GM19193 (cell line): ENCODE measurements around the gene SF3A1.

Experiments used
- POLR2A ChIP-seq: IDR thresholded peaks from 4 replicates; pipeline ENCODE4 v1.6.1; 2011; ENCODE audit not compliant: insufficient read depth, insufficient read length; ENCODE audit errors: extremely low read depth

The SF3A1 gene

DNA sequence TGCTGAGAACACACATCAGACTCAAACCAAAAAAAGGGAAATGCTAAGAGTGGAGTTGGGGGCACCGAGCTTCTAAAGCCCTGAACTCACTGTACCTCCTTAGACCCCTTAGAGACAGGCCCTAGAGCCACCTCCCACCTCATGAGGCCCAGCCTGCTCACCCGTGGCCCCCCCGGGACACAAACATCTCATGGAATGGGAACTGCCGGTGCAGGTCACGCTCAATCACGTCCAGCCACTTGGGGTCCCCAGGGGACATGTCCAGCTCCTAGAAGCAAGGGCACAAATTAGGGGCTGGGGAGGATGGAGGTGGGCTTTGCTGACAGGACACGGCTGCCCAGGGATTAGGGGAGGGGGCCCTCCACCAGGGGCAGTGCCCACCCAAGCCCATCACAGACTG lies 61.1 kb downstream of the SF3A1 start:
- TF ChIP-seq POLR2A: no peak

GRCh38 chr22:30294830-30295229 lies 61.9 kb downstream of the SF3A1 start:
- no peak for TF ChIP-seq POLR2A

GRCh38 chr22:30294066-30294465 lies 62.6 kb downstream of the SF3A1 start:
- TF ChIP-seq POLR2A: no peak

GRCh38 chr22:30293026-30293425 lies 63.7 kb downstream of the SF3A1 start:
- no peak for TF ChIP-seq POLR2A

DNA sequence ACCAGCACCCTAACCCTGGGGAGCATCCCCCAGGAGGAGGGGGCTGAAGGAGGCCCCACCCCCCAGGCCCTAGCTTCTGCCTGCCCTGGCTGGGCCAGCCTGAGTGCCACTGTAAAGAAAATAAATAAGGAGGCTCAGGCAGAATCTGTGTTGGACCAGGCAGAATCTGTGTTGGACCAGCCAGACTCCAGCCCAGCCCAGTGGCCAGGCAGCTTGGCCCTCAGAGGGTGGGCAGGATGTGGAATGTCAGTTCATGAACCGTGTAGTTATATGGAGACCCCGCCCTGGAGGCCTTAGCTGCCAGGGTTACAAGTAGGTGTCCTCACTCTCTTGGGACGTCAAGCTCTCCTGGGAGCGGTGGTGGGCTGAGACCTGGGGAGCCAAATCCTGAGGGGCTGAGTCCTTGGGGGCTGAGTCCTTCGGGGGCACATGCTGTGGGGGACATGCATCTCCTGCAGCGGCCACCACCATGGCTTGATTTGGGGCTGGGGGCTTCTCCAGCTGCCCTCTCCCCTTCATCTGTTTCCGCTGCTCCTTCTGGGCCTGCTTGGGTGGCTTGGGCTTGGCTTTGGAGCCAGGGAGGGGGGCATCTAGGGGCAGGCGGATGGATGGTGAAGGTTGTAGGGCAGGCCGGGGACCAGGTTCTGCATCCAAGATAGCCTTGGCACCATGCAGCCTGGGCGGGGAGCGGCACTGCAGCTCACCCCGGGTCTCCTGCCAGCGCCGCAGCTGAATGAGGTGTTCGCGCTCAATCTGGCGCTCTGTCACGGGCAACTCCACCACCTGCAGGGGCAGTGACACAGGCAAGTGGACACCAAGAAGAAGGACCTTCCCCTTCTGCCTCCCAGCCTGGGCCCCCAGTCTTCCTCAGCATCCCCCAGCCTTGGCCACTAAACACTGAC lies 64.4 kb downstream of the SF3A1 start:
- TF ChIP-seq POLR2A: no peak

DNA sequence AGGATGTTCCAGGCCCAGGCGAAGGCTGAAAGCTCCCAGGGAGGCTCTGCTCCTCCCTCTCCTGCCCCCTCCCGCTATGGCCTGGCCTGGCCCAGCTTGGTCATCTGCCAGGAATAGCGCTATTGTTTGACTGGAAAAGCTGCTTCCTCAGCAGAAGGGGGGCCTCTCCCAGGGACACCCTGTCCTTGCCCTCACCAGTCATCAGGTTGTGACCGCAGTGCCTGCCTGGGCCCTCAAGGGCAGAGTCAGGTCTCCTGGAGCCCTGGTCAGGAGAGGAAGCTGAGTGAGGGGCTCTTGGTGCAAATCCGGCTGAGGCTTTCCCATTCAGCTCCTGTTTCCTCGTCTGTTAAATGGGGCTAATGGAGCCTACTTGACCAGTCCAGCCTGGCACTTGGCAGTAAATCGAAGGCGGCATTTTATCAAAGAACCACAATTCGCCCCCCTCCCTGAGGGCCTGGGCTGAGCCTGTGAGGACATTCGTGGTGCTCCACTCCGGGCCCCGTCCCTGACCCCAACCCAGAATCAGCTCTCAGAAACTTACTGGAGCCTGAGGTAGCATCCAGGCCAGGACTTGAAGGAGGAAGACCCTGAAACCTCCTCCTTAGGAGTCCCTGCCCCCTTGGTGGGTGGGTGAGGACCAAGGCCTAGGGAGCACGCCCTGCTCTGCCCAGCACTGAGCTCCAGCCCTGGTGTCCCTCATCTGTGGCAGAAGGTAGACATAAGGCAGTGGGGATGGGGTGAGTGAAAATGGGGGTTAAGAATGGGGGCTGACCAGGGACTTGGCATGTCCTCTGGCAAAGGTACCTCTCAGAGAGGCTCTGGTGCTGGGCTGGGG lies 65.4 kb downstream of the SF3A1 start:
- TF ChIP-seq POLR2A: no peak

DNA sequence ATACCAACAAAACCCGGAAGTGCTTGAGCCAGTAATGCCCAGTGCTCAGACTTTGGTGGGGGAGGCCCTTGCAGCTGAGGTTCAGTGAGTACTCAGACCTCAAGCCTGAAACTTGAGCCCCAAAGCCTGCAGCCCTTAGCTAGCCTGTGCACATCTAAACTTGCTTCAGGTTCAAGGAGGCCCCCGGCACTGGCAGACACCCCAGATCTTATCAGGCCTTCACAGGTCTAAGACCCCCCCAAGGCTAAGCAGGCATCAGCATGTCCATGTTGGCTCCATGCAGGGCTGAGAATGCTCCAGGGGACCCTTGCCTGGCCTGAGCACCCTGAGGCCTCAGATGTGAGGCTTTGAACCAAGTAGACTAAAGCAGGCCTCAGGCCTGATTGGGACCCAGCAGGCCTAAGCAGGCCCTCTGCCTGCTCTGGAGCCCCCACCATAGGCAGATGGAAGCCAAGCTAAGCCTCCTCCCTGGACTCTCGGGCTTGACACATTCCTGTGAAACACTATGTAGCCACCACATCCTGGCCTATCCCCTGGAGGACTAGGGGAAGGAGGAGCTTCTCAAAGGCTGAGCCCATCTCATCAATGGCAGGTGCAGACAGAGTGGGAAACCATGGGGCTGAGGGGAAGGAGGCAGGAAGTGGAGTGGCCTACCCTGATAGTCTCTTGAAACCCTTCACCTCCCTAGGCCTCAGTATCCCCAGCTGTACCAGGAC lies 66.2 kb downstream of the SF3A1 start:
- peak; percentile 0 for TF ChIP-seq POLR2A

- TF ChIP-seq POLR2A: no peak
Measured at GRCh38 chr22:30289980-30290313, 66.7 kb downstream of the SF3A1 start.

DNA sequence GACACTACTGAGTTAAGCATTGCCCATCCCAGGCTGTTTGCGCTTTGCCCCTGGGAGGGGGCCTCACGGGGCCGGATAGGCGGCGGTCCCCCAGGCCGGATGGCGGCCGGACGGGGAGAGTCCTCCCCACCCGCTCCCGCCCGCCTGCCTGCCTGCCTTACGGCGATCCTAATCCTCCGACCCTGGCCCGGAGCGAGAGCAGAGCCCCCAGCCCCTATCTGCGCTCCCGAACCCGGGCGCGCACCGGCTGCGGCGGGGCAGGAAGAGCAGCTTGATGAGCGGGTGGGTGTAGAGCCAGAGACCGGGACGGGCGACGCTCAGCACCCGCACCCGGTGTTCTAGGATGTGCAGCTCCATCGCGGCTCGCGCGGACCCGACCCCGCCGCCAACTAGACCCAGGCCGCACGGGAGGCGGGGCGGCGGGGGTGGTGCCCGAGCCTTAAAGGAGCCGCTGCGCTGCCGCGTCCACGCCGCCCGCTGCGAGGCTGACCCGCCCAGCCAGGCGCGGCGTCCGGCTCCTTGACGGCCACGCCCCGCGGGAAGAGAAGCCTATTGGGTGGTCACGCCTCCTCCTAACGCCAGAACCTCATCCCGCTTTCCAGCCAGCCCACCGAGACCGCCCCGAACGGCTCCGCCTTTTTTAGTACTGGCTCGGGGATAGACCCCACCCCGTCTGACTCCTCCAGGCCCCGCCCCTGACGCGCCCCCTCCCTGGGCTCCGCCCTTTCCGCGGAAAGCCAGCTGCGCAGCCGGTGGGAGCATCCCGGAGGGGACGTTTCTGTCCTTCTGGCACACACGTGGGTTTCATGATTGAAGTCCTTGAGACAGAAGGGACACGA lies 67.3 kb downstream of the SF3A1 start, which contains the start of gene CASTOR1:
TSS of gene CASTOR1 (minus strand) at position 365 of the 839 bp plus-strand sequence. CDS start at position 357, 8 bp downstream.
- TF ChIP-seq POLR2A: peak; percentile 50

- TF ChIP-seq POLR2A: no peak
Measured at GRCh38 chr22:30288419-30289140, 68.1 kb downstream of the SF3A1 start.

GRCh38 chr22:30287648-30288418 lies 68.9 kb downstream of the SF3A1 start:
- no peak for TF ChIP-seq POLR2A

GRCh38 chr22:30286813-30287647 lies 69.7 kb downstream of the SF3A1 start:
- no peak for TF ChIP-seq POLR2A

- no peak for TF ChIP-seq POLR2A
Measured at GRCh38 chr22:30286331-30286730, 70.4 kb downstream of the SF3A1 start.

GRCh38 chr22:30285846-30286200 lies 70.9 kb downstream of the SF3A1 start:
- no peak for TF ChIP-seq POLR2A
